Muscle of leg (tissue), 11 donors: ENCODE measurements around the gene MICAL2. TPM values are rescaled to one million over a fixed set of nuclear protein-coding genes. Genes with fewer than 3 reads are reported as not detected.

Source experiments
- DNase-seq: peaks from one replicate; pipeline ENCODE4 v3.0.0; 2013
- H3K27ac ChIP-seq: one replicate; pipeline ENCODE4 v1.5.1; 2013; ENCODE audit warnings: mild to moderate bottlenecking, low read length, control low read depth
- H3K27me3 ChIP-seq: one replicate; pipeline ENCODE4 v1.6.1; 2013; ENCODE audit warnings: low read length; ENCODE audit not compliant: control insufficient read depth, insufficient read depth
- H3K36me3 ChIP-seq: one replicate; pipeline ENCODE4 v1.6.1; 2013; ENCODE audit warnings: low read length; ENCODE audit not compliant: control insufficient read depth, insufficient read depth
- H3K4me1 ChIP-seq: one replicate; pipeline ENCODE4 v1.6.1; 2013; ENCODE audit warnings: low read length; ENCODE audit not compliant: control insufficient read depth, insufficient read depth
- H3K4me3 ChIP-seq: one replicate; pipeline ENCODE4 v1.5.1; 2013; ENCODE audit warnings: low read length, control low read depth
- H3K9me3 ChIP-seq: replicated peaks from 2 replicates; pipeline ENCODE4 v1.6.1; 2013; ENCODE audit warnings: low read depth, low read length; ENCODE audit not compliant: control insufficient read depth
- WGBS: methylation state at CpG from one replicate; pipeline ENCODE4 v1.1.5; 2013; ENCODE audit warnings: missing lambda C conversion rate; ENCODE audit not compliant: insufficient coverage; 5-methylcytosine and 5-hydroxymethylcytosine counted together
- polyA plus RNA-seq, 8 donors: library from polyadenylated mRNA; unstranded; fragments of 120-200 nt; gene quantifications; one replicate each; pipeline versions ENCODE4 v1.2.1 to v1.2.3, GENCODE V29; 2013; ENCODE audit warnings: inconsistent platforms in 1 of 8, low replicate concordance in 1 of 8; ENCODE audit not compliant: insufficient read length in 8 of 8, insufficient read depth in 1 of 8
- total RNA-seq: library from RNA; stranded (reverse); fragments of 120-200 nt; gene quantifications from one replicate; pipeline ENCODE4 v1.2.4, GENCODE V29; 2013

MICAL2 gene
- total and polyA plus RNA-seq, 9 donors: 12.9 to 31.7 (median 21.8) TPM

DNA sequence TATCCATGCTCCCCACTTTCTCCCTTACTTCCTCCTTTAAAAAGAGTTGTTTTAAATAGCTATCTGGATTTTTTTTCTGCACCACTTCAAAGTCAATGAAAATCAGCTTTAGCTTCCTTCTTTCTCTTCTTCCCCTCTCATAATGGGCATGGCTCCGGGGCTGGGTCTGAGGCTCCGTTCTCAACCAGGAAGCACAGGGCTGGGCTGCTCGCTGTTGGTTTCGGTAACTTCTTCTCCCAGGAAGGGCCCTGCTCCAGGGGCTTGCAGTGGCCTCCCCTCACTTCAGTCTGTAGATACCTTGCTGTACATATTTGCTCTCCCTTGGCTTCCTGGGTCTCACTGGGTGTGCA, 23.8 kb downstream of the MICAL2 start:
- H3K9me3 ChIP-seq: no peaks in the 10 kb centered on the region
- 79% methylated on average over 2 of the region's 4 CpGs for whole genome bisulfite sequencing
- no peak for DNase-seq
- H3K27ac ChIP-seq: no peak overlapping the region
- H3K27me3 ChIP-seq: no peaks in the 10 kb centered on the region
- H3K36me3 ChIP-seq: no peaks in the 10 kb centered on the region
- H3K4me3 ChIP-seq: no peak overlapping the region
- H3K4me1 ChIP-seq: peaks cover 29% of the 10 kb centered on the region

- Histone ChIP-seq H3K27me3 (no peaks in the 10 kb centered on the region), H3K27ac (no peak overlapping the region), H3K9me3 (no peaks in the 10 kb centered on the region), H3K36me3 (no peaks in the 10 kb centered on the region), H3K4me3 (no peak overlapping the region), H3K4me1 (peaks cover 36% of the 10 kb centered on the region)
- WGBS: no CpG with 5 or more reads among the region's 1 CpG
- DNase-seq: no peak
These were observed 24.8 kb downstream of the MICAL2 start for GRCh38 chr11:12135185-12135584.

DNA sequence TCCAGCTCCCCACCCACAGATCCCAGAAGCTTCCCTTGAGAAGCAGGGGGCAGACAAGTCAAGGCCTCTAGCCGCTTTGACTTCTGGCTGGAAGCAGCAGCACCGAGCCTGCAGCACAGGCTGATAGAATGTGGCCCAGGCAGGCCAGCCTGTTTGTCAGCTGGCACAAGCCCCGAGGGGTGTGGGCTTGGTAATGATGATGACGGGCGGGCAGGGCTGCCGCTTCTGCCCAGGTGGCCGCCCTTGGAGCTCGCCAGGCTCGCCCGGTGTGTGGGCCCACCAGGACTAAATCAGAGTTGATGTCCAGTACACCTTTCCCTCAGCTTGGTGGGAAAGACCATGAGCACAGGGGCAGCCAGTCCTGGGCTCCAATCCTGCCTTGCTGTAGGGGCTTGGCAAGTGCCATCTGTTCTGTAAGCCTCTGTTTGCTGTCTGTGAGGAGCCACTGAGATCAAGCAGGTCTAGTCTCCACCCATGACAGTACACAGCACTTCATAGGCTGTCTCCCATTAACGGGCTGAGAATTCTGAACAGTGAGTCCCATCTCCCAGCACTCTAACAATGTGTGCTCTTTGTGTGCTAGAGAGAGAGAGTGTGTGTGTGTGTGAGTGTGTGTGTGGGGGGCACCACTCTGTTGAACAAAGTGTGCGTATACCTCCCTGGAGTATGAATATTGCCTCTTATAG, 26.8 kb downstream of the MICAL2 start:
- Histone ChIP-seq H3K4me3 (no peak overlapping the region), H3K36me3 (no peaks in the 10 kb centered on the region), H3K9me3 (no peaks in the 10 kb centered on the region), H3K27ac (no peak overlapping the region), H3K4me1 (peaks cover 33% of the 10 kb centered on the region), H3K27me3 (no peaks in the 10 kb centered on the region)
- DNase-seq: no peak
- 86% methylated on average over 7 of the region's 12 CpGs for WGBS

DNA sequence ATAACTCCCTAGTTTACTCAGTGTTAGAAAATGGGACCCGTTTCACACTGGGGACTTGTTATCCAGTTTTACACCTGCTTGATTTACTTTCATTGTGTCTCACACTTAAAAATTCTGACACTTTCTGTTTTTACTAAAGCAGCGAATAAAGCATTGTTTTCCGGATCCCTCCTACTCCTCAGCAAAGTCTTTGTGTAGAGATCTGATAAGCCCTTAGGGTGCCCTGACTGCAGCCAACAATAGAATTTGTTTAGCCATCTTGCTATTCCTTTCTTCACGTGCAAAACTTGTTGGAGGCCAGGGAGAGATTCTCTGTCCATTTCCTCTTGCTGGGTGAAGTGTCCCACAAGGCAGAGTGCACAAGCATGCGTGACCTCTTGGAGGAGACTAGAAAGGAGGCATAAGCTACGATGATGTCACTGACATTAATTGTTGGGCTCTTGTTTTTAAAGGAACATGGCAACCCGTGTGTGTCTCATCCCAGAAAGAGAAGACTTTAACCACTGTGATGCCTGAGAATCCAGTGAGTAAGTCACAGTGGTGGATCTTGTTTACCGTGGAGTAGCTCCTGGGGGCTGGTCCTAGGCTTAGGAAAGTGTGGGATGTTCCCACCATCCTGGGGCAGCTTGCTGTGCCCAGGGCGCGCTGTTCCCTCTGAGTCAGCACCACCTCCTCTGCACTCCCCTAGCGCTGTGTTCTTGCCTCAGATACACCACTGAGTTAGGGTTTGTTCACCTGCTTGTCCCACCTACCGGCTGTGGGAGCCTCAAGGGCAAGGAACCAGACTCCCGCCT, 27.7 kb downstream of the MICAL2 start:
- no peak for DNase-seq
- H3K9me3 ChIP-seq: no peaks in the 10 kb centered on the region
- H3K27me3 ChIP-seq: no peaks in the 10 kb centered on the region
- H3K36me3 ChIP-seq: peaks cover 2% of the 10 kb centered on the region
- H3K4me1 ChIP-seq: peaks cover 31% of the 10 kb centered on the region
- no peak overlapping the region for H3K27ac ChIP-seq
- WGBS: 62% methylated on average over 10 of the region's 13 CpGs
- no peak overlapping the region for H3K4me3 ChIP-seq

GRCh38 chr11:12139144-12139881, 28.9 kb downstream of the MICAL2 start:
- Histone ChIP-seq H3K9me3 (no peaks in the 10 kb centered on the region), H3K27ac (no peak overlapping the region), H3K4me1 (peaks cover 37% of the 10 kb centered on the region), H3K36me3 (peaks cover 2% of the 10 kb centered on the region), H3K4me3 (no peak overlapping the region), H3K27me3 (no peaks in the 10 kb centered on the region)
- no peak for DNase-seq
- 47% methylated on average over 9 of the region's 12 CpGs for WGBS

DNA sequence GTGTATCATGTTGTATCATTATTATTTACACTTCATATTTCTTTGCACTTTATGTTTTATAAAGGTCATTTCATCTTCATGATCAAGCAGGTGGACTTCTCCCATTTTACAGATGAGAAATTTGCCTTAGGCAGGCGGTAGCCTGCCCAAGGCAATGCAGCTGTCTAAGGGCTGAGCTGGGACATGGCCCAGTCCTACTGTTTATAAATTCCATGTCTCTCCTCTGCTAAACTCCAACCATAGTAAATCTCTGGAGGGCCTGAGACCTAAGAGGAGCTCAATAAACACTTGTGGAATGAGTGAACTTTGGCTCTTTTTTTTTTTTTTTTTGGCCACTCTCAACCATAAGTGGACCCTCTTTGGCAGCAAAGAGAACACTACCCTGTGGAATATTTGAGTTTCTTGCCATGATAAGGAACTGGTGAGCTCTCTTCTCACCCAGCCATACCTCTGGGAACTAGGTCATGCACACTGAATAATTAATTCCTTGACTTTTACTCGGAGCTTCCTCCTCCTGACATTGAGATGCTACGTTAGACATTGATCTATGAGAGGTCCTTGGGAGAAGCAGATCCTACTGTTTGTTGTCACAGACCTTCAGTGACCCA, 29.9 kb downstream of the MICAL2 start:
- DNase-seq: no peak
- Histone ChIP-seq H3K9me3 (no peaks in the 10 kb centered on the region), H3K36me3 (peaks cover 2% of the 10 kb centered on the region), H3K27me3 (no peaks in the 10 kb centered on the region), H3K27ac (no peak overlapping the region), H3K4me3 (no peak overlapping the region), H3K4me1 (peaks cover 39% of the 10 kb centered on the region)
- WGBS: no CpG with 5 or more reads among the region's 3 CpGs

GRCh38 chr11:12141283-12141682, 30.9 kb downstream of the MICAL2 start:
- no peaks in the 10 kb centered on the region for H3K27me3 ChIP-seq
- H3K27ac ChIP-seq: no peak overlapping the region
- DNase-seq: no peak
- no CpG with 5 or more reads among the region's 1 CpG for WGBS
- H3K9me3 ChIP-seq: no peaks in the 10 kb centered on the region
- peaks cover 2% of the 10 kb centered on the region for H3K36me3 ChIP-seq
- H3K4me1 ChIP-seq: peaks cover 34% of the 10 kb centered on the region
- H3K4me3 ChIP-seq: no peak overlapping the region

DNA sequence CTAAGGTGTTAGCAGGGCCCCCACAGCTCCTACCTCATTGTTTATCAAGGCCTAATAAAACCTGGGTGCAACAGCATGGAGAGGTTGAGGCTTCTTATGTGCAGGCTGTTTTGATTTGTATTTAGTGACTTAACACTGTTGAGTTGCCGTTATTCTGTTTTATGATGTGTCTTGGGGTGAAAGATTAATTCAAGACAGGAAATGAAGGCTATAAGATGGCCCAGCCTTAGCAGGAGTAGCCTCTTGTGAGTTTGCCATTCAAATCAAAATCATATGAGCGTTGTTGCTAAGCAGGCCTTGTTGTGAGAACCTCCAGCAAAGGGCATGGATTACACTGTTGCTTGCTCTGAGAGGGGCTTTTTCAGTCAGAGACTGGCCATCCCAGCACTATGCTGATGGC, 31.8 kb downstream of the MICAL2 start:
- Histone ChIP-seq H3K4me1 (peaks cover 26% of the 10 kb centered on the region), H3K27me3 (no peaks in the 10 kb centered on the region), H3K4me3 (no peak overlapping the region), H3K36me3 (peaks cover 2% of the 10 kb centered on the region), H3K9me3 (no peaks in the 10 kb centered on the region), H3K27ac (no peak overlapping the region)
- WGBS: 60% methylated on average over 2 of the region's 2 CpGs
- no peak for DNase-seq

- WGBS: 83% methylated on average over 1 of the region's 3 CpGs
- no peak for DNase-seq
- H3K27me3 ChIP-seq: no peaks in the 10 kb centered on the region
- H3K4me3 ChIP-seq: no peak overlapping the region
- H3K36me3 ChIP-seq: peaks cover 2% of the 10 kb centered on the region
- no peak overlapping the region for H3K27ac ChIP-seq
- no peaks in the 10 kb centered on the region for H3K9me3 ChIP-seq
- peaks cover 25% of the 10 kb centered on the region for H3K4me1 ChIP-seq
These were observed 32.5 kb downstream of the MICAL2 start for GRCh38 chr11:12142909-12143308.
